DOHH2 (cell line): ENCODE data around the gene TBPL1.

Source experiments
- CTCF ChIP-seq: fragments of 200-600 bp; sonication (generic); IDR thresholded peaks from one replicate; pipeline ENCODE4 v1.5.1; 2014; ENCODE audit warnings: antibody characterized with exemption, mild to moderate bottlenecking, low read depth, low read length; ENCODE audit not compliant: poor library complexity, severe bottlenecking
- EZH2phosphoT487 ChIP-seq: fragments of 200-600 bp; sonication (generic); IDR thresholded peaks from 2 replicates; pipeline ENCODE4 v1.6.1; 2017; ENCODE audit warnings: borderline replicate concordance, mild to moderate bottlenecking, antibody characterized with exemption, low read length, moderate library complexity, mixed read lengths

- TF ChIP-seq CTCF (no peak), EZH2phosphoT487 (no peak)
Observed at GRCh38 chr6:133964052-133964451, 11.0 kb downstream of the TBPL1 start.
